HG03565 (cell line): ENCODE data around the gene RAP1B.

Experiments used
- ATAC-seq: cut with Tn5 transposase; IDR thresholded peaks from one replicate; pipeline ENCODE4 v1.9.1; 2021; ENCODE audit warnings: mild to moderate bottlenecking, moderate library complexity; ENCODE audit not compliant: unreplicated experiment

Gene RAP1B

GRCh38 chr12:68611094-68611805, 551 bp downstream of the RAP1B start:
- ATAC-seq, result no peak

GRCh38 chr12:68611806-68612160, 1.1 kb downstream of the RAP1B start:
- no peak for ATAC-seq

GRCh38 chr12:68612202-68612601, 1.5 kb downstream of the RAP1B start:
- ATAC-seq, result no peak

- ATAC-seq, result no peak
These were observed 2.0 kb downstream of the RAP1B start for GRCh38 chr12:68612697-68613096.

DNA sequence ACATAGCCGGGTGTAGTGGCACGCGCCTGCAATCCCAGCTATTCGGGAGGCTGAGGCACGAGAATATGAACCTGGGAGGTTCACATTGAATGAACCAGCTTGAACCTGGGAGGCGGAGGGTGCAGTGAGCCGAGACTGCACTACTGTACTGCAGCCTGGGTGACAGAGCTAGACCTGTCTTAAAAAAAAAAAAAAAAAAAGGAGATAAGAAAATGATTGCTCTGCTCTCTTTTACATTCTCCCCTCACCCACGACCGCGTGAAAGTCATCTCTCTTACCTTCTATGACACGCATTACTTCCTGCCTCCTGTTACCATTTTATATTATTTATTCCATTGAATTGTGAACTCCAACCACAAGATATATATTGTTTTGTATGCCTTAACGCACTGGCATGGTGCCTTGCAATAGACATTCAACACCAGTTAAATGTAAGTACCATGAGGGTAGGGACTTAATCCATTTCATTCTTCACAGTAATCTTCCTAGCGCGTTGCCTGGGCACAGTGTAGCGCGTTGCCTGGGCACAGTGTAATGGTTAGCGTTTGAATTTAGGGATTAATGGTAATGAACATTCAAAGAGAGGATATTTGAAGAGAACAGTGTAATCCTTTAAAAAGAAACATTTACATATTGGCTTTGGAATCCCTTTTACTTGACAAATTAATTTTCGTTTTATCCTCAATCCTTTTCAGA, 2.7 kb downstream of the RAP1B start:
- ATAC-seq, result no peak

GRCh38 chr12:68614105-68614679, 3.5 kb downstream of the RAP1B start:
- no peak for ATAC-seq

DNA sequence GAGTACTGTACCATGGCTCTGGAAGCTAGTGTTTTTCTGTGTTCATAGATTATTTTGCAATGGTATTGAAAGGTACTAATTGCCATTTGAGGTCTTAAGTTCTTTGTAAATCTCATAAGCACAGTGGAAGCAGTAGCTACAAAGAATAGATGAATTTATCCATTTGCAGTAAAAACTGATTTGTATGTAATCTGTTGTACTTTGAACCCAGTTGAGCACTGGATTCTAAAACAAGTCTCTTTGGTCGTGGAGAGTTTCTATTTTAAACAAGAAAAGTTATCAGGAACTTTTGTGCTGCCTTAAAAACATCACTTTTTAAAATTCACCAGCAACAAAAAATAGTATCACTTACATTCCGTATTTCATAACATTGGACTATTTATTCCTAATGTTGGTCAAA, 4.1 kb downstream of the RAP1B start:
- no peak for ATAC-seq

- ATAC-seq, result no peak
These were observed 6.6 kb downstream of the RAP1B start for GRCh38 chr12:68617160-68617926.

DNA sequence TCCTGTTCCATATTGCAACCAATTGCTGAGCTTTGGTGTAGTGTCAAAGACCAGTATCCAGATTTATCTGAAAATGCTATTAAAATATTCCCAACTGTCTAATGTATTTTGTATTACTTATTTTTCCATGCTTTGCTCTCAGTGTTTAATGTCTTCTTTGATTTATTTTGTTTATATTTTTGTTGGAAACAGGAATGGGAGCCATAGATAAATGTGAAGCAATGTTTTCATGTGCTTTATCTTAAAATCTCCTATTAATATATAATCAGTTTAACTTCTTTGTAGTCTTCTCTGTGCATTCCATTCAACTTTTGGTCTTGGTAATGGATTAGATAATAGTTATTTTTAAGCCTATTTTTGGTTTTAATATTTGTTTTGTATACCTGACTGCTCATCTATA, 8.8 kb downstream of the RAP1B start:
- ATAC-seq, result no peak

DNA sequence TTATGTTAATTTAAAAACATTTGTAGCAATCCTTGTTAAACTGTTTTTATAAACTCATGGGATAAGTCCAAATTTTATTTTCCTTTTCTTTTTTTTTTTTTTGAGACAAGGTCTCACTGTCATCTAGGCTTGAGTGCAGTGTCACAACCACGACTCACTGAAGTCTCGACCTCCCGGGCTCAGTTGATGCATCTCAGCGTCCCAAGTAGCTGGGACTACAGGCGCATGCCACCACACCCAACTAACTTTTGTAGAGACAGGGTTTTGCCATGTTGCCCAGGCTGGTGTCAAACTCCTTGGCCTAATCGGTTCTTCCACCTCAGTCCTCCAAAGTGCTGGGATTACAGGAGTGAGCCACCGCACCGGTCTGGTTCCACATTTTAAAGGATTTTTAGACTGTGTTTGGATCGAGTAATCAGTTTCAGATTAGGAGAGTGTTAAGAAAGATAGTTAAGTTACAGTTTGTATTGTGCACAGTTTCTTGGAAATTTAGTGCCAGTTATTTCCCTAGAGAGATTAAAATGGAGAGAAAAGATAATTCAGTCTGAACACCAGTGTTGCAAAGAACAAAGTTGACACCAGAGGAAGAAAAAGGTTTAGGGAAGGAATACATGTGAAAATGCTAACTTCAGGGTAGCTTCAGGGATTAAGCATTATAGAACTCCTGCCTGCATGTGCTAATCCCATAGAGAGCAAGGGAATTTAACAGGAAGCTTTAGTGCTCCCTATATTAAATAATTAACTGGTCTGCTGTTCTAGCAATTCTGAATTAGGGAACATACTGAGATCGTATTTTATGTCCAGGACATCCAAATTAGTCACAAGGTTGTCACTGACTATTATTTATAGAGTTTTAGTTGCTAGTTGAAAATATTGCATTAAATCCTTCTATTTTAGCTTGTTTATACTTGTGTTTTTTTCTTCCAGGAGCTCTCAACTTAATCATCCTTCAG, 10.1 kb downstream of the RAP1B start:
- ATAC-seq, result no peak

DNA sequence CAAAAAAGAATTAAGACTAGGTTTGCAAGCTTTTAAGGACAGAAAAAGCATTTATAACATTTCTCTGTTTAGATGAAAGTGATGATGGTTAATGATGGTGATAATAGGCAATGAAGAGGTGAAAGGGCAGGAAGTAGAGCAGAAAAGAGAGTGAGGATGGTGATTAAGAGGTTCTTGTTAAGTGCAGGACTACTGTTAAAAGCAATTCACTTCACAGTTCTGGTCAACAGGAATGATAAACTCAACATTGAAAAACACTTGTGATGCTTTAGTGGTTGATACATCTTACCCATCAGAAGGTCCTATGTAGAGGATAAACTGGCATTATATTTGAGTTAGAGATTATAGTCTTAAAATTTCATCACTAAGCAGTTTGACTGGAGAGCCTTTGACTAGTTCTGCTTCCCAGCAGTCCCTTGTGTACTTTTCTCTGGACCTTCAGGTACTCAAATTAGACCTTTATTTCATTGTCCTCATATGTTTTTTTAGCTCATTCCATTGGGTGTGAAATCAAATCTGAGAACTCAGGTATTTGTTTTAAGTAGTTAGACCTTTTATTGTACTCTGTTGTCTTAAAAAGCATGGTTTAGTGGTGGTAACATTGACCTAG, 10.9 kb downstream of the RAP1B start:
- no peak for ATAC-seq

GRCh38 chr12:68622250-68622649, 11.6 kb downstream of the RAP1B start:
- no peak for ATAC-seq

DNA sequence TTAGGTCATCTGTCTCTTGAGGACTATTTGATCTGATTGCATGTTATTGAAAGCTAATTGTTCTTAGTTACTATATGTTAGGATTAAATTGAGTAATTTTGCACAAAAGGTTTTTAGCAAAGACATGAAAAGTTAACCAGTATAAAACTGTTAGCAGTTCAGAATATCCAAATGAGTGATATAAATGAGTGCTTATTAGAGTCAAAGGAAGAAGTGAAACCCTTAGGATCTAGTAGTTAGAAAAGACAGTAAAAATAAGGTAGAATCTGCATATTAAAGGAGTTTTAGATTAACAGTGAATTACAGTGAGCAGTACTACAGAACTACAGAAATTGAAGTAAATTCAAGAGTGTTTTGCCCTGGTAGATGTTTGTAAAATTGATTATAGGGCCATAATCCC, 12.4 kb downstream of the RAP1B start:
- no peak for ATAC-seq

GRCh38 chr12:68623984-68624383, 13.3 kb downstream of the RAP1B start:
- ATAC-seq, result no peak

- no peak for ATAC-seq
These were observed 14.2 kb downstream of the RAP1B start for GRCh38 chr12:68624933-68625332.

DNA sequence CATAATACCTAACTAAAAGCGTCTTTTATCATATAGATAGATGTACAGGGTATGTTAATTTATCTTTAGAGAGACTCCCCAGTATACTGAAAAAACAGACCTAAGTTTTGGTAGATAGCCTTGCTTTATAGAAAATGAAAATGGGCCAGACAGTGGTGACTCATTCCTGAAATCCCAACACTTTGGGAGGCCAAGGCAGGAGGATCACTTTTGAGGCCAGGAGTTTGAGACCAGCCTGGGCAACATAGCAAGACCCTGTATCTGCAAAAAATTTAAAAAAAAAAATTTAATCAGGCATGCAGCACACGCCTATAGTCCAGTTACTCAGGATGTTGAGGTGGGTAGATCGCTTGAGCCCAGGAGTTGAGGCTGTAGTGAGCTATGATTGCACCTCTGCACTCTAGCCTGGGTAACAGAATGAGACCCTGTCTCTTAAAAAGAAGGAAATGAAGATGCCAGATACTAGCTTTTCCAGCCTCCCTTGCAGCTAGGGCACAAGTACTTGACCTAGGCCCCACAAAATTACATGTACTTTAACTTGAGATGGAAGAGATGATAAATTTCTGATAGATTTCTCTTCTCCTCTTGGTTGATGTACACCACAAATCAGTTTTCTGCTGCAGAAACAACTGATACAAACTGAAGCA, 17.1 kb downstream of the RAP1B start:
- ATAC-seq, result no peak

GRCh38 chr12:68628698-68629097, 18.0 kb downstream of the RAP1B start:
- no peak for ATAC-seq

- no peak for ATAC-seq
These were observed 19.4 kb downstream of the RAP1B start for GRCh38 chr12:68630050-68630449.

DNA sequence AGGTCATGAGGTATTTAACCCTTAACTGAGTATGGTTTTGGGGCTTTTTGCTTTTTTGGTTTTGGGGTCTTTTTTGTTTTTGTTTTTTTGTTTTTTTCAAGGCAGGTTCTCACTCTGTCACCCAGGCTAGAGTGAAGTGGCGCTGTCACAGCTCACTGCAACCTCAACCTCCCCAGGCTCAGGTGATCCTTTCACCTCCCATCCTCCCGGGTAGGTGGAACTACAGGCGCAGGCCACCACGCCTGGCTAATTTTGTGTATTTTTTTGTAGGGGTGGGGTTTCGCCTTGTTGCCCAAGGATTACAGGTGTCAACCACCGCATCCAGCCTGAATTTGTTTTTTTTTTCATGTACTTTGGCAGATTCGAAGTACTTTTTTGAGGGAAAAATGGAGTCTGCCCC, 19.9 kb downstream of the RAP1B start:
- no peak for ATAC-seq

GRCh38 chr12:68631227-68631626, 20.5 kb downstream of the RAP1B start:
- no peak for ATAC-seq
